HG03575 (cell line): ENCODE results near the gene UBXN2A.

Experiments
- ATAC-seq: cut with Tn5 transposase; IDR thresholded peaks from one replicate; pipeline ENCODE4 v1.9.1; 2021; ENCODE audit not compliant: unreplicated experiment, insufficient number of reproducible peaks, low FRiP score; ENCODE audit errors: extremely low read depth

UBXN2A gene

GRCh38 chr2:23939987-23940717 lies at the start of gene UBXN2A:
Gene UBXN2A, plus strand, starts transcription at chr2:23940463. Its CDS starts 17,852 bp downstream, at chr2:23958315.
- peak; percentile 30 for ATAC-seq

GRCh38 chr2:23900133-23900532 lies 40.1 kb upstream of the UBXN2A start:
- ATAC-seq = no peak

- no peak for ATAC-seq
Observed at GRCh38 chr2:23900541-23901322, 39.5 kb upstream of the UBXN2A start.

GRCh38 chr2:23901966-23902846 lies 38.1 kb upstream of the UBXN2A start:
- ATAC-seq = no peak

GRCh38 chr2:23903034-23903433 lies 37.2 kb upstream of the UBXN2A start:
- ATAC-seq = no peak

GRCh38 chr2:23904215-23904614 lies 36.0 kb upstream of the UBXN2A start:
- ATAC-seq = no peak

- ATAC-seq = no peak
Observed at GRCh38 chr2:23904692-23905091, 35.6 kb upstream of the UBXN2A start.

- no peak for ATAC-seq
Observed at GRCh38 chr2:23905155-23905554, 35.1 kb upstream of the UBXN2A start.

- ATAC-seq = no peak
Observed at GRCh38 chr2:23912054-23912453, 28.2 kb upstream of the UBXN2A start.

GRCh38 chr2:23915327-23915726 lies 24.9 kb upstream of the UBXN2A start:
- no peak for ATAC-seq

GRCh38 chr2:23916727-23917405 lies 23.4 kb upstream of the UBXN2A start:
- no peak for ATAC-seq

- ATAC-seq = no peak
Observed at GRCh38 chr2:23918837-23919489, 21.3 kb upstream of the UBXN2A start.

GRCh38 chr2:23924589-23925359 lies 15.5 kb upstream of the UBXN2A start:
- ATAC-seq = no peak

- ATAC-seq = peak; percentile 24
Observed at GRCh38 chr2:23925702-23926289, 14.5 kb upstream of the UBXN2A start.

- ATAC-seq = no peak
Observed at GRCh38 chr2:23926290-23926749, 13.9 kb upstream of the UBXN2A start.

- ATAC-seq = peak; percentile 57
Observed at GRCh38 chr2:23926750-23927571, 13.3 kb upstream of the UBXN2A start, which contains the start of gene ATAD2B. Gene ATAD2B, minus strand, starts transcription at chr2:23927123. Its CDS starts 353 bp downstream, at chr2:23926770.
